ENCODE measurements around the gene NKX1-1. TPM values are rescaled to one million over a fixed set of nuclear protein-coding genes. Genes with fewer than 3 reads are reported as not detected.

NKX1-1 gene
- total RNA-seq, 1 experiment from 2014 or later, result not detected

- intact Hi-C loops (cut with micrococcal nuclease; ENCODE audit: unreplicated experiment), result no loop called here
- H2AFZ ChIP-seq, result no peak overlapping the region
- no peak for DNase-seq
- no peaks in the 10 kb centered on the region for H3K36me3 ChIP-seq (ENCODE audit: low read depth)
- H4K20me1 ChIP-seq (ENCODE audit: insufficient read depth), result no peaks in the 10 kb centered on the region
- H3F3A ChIP-seq (ENCODE audit: insufficient read depth, low read depth), result no peaks in the 10 kb centered on the region
- no peak overlapping the region for H3K4me2 ChIP-seq
- TF ChIP-seq, protein P1, sequence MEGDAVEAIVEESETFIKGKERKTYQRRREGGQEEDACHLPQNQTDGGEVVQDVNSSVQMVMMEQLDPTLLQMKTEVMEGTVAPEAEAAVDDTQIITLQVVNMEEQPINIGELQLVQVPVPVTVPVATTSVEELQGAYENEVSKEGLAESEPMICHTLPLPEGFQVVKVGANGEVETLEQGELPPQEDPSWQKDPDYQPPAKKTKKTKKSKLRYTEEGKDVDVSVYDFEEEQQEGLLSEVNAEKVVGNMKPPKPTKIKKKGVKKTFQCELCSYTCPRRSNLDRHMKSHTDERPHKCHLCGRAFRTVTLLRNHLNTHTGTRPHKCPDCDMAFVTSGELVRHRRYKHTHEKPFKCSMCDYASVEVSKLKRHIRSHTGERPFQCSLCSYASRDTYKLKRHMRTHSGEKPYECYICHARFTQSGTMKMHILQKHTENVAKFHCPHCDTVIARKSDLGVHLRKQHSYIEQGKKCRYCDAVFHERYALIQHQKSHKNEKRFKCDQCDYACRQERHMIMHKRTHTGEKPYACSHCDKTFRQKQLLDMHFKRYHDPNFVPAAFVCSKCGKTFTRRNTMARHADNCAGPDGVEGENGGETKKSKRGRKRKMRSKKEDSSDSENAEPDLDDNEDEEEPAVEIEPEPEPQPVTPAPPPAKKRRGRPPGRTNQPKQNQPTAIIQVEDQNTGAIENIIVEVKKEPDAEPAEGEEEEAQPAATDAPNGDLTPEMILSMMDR (conservative IDR thresholded peaks at IDR 0.05), result no peak
- TF ChIP-seq EZH2 (IDR thresholded peaks at IDR 0.05; ENCODE audit: low read depth), result no peak
- H3K9me2 ChIP-seq (ENCODE audit: insufficient read depth), result no peaks in the 10 kb centered on the region
- H3K4me1 ChIP-seq (replicated peaks; ENCODE audit: insufficient read depth), result no peaks in the 10 kb centered on the region
- no TSS peak for BruUV-seq (replicated peaks)
- POLR2A ChIA-PET (ENCODE audit: unreplicated experiment), result no interaction called here
- H3K4me3 ChIP-seq, result no peak overlapping the region
- CTCF ChIA-PET, result no interaction called here
- H3K27ac ChIP-seq, result no peak overlapping the region
- no peaks in the 10 kb centered on the region for H3K9me3 ChIP-seq (ENCODE audit: insufficient read depth, low read depth)
- peaks cover 89% of the 10 kb centered on the region for H3K27me3 ChIP-seq (ENCODE audit: insufficient read depth, low read depth)
- H3K79me2 ChIP-seq (ENCODE audit: low read depth), result no peaks in the 10 kb centered on the region
These were observed 15.4 kb upstream of the NKX1-1 start for GRCh38 chr4:1421657-1422056.

- CTCF ChIA-PET, result no interaction called here
- POLR2A ChIA-PET (ENCODE audit: unreplicated experiment), result no interaction called here
- H3K79me2 ChIP-seq (ENCODE audit: low read depth), result no peaks in the 10 kb centered on the region
- no peaks in the 10 kb centered on the region for H3K9me3 ChIP-seq (ENCODE audit: insufficient read depth, low read depth)
- H3K27me3 ChIP-seq (ENCODE audit: insufficient read depth, low read depth), result peaks cover 81% of the 10 kb centered on the region
- no peaks in the 10 kb centered on the region for H3K4me1 ChIP-seq (replicated peaks; ENCODE audit: insufficient read depth)
- no peaks in the 10 kb centered on the region for H3K9me2 ChIP-seq (ENCODE audit: insufficient read depth)
- H2AFZ ChIP-seq, result no peak overlapping the region
- H3K4me2 ChIP-seq, result no peak overlapping the region
- H3K36me3 ChIP-seq (ENCODE audit: low read depth), result no peaks in the 10 kb centered on the region
- no peak for DNase-seq
- H3F3A ChIP-seq (ENCODE audit: insufficient read depth, low read depth), result no peaks in the 10 kb centered on the region
- intact Hi-C loops (cut with micrococcal nuclease; ENCODE audit: unreplicated experiment), result no loop called here
- no peaks in the 10 kb centered on the region for H4K20me1 ChIP-seq (ENCODE audit: insufficient read depth)
- H3K4me3 ChIP-seq, result no peak overlapping the region
- H3K27ac ChIP-seq, result no peak overlapping the region
- BruUV-seq (replicated peaks), result no TSS peak
- TF ChIP-seq, protein P1 (conservative IDR thresholded peaks at IDR 0.05), result no peak
- no peak for TF ChIP-seq EZH2 (IDR thresholded peaks at IDR 0.05; ENCODE audit: low read depth)
These were observed 13.5 kb upstream of the NKX1-1 start for GRCh38 chr4:1419708-1420107.

- CTCF ChIA-PET, result no interaction called here
- intact Hi-C loops (cut with micrococcal nuclease; ENCODE audit: unreplicated experiment), result no loop called here
- POLR2A ChIA-PET (ENCODE audit: unreplicated experiment), result no interaction called here
These were observed 12.4 kb upstream of the NKX1-1 start for GRCh38 chr4:1418494-1419285.

More at GRCh38 chr4:1418494-1419285, 12.4 kb upstream of the NKX1-1 start:
- Histone ChIP-seq H3F3A (ENCODE audit: insufficient read depth, low read depth) (no peaks in the 10 kb centered on the region), H3K4me2 (no peak overlapping the region), H3K27ac (no peak overlapping the region), H3K9me2 (ENCODE audit: insufficient read depth) (no peaks in the 10 kb centered on the region), H3K9me3 (ENCODE audit: insufficient read depth, low read depth) (no peaks in the 10 kb centered on the region), H3K27me3 (ENCODE audit: insufficient read depth, low read depth) (peaks cover 71% of the 10 kb centered on the region), H2AFZ (no peak overlapping the region), H4K20me1 (ENCODE audit: insufficient read depth) (no peaks in the 10 kb centered on the region), H3K4me1 (replicated peaks; ENCODE audit: insufficient read depth) (no peaks in the 10 kb centered on the region), H3K4me3 (no peak overlapping the region), H3K36me3 (ENCODE audit: low read depth) (no peaks in the 10 kb centered on the region), H3K79me2 (ENCODE audit: low read depth) (no peaks in the 10 kb centered on the region)
- no peak for DNase-seq
- no TSS peak for BruUV-seq (replicated peaks)
- TF ChIP-seq EZH2 (IDR thresholded peaks at IDR 0.05; ENCODE audit: low read depth), result no peak
- TF ChIP-seq, protein P1 (conservative IDR thresholded peaks at IDR 0.05), result no peak
